Neutrophil (primary cell): ENCODE results near the gene CDH10.

Experiments
- H3K27ac ChIP-seq: fragments of 200-600 bp; sonication (generic); 2 replicates; pipeline ENCODE4 v1.5.1; 2016; ENCODE audit warnings: mild to moderate bottlenecking, moderate library complexity
- H3K27me3 ChIP-seq: fragments of 200-600 bp; sonication (generic); 2 replicates; pipeline ENCODE4 v1.6.0; 2016; ENCODE audit warnings: mild to moderate bottlenecking
- H3K36me3 ChIP-seq: fragments of 200-600 bp; sonication (generic); 2 replicates; pipeline ENCODE4 v1.5.1; 2017
- H3K4me1 ChIP-seq, 2 experiments: fragments of 200-600 bp in 1 of 2; sonication (generic) in 1 of 2; 1 replicate in 1 of 2; 2 replicates in 1 of 2; pipeline versions ENCODE4 v1.5.1 to v1.6.1; 2013 to 2016; ENCODE audit warnings: low read depth in 1 of 2, low read length in 1 of 2, mild to moderate bottlenecking in 1 of 2, moderate library complexity in 1 of 2; ENCODE audit not compliant: control insufficient read depth in 1 of 2, insufficient read depth in 1 of 2
- H3K4me3 ChIP-seq, 2 experiments: fragments of 200-600 bp in 1 of 2; sonication (generic) in 1 of 2; 1 replicate in 1 of 2; 2 replicates in 1 of 2; pipeline ENCODE4 v1.5.1; 2013 to 2016; ENCODE audit warnings: low read depth in 1 of 2, low read length in 1 of 2, mild to moderate bottlenecking in 1 of 2, moderate library complexity in 1 of 2
- H3K9me3 ChIP-seq: fragments of 200-600 bp; sonication (generic); 2 replicates; pipeline ENCODE4 v1.5.1; 2016
- TF ChIP-seq, protein P1 (sequence below): fragments of 200-600 bp; sonication (generic); IDR thresholded peaks from 2 replicates; pipeline ENCODE4 v1.5.1; 2016; ENCODE audit warnings: antibody characterized with exemption

Gene CDH10

DNA sequence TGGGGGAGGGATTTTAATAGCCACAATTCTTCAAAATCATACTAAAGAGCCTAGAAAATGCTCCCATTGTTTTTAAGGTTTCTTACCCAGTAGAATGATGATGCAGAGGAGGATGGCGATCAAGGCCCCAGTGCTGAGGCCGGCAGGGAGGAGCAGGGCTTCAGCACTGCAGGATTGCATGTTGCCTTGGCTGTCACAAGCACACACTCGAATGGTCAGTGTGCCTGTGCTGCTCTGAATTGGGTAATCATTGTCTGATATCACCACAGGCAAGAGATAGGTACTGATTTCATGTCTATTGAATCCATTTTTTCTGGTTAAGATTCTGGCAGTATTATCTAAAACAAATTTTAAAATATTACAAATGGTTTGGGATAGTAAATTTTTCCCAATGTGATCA, 153.3 kb downstream of the CDH10 start:
- H3K4me1 ChIP-seq: no peaks in the 10 kb centered on the region
- TF ChIP-seq, protein P1, sequence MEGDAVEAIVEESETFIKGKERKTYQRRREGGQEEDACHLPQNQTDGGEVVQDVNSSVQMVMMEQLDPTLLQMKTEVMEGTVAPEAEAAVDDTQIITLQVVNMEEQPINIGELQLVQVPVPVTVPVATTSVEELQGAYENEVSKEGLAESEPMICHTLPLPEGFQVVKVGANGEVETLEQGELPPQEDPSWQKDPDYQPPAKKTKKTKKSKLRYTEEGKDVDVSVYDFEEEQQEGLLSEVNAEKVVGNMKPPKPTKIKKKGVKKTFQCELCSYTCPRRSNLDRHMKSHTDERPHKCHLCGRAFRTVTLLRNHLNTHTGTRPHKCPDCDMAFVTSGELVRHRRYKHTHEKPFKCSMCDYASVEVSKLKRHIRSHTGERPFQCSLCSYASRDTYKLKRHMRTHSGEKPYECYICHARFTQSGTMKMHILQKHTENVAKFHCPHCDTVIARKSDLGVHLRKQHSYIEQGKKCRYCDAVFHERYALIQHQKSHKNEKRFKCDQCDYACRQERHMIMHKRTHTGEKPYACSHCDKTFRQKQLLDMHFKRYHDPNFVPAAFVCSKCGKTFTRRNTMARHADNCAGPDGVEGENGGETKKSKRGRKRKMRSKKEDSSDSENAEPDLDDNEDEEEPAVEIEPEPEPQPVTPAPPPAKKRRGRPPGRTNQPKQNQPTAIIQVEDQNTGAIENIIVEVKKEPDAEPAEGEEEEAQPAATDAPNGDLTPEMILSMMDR: no peak

DNA sequence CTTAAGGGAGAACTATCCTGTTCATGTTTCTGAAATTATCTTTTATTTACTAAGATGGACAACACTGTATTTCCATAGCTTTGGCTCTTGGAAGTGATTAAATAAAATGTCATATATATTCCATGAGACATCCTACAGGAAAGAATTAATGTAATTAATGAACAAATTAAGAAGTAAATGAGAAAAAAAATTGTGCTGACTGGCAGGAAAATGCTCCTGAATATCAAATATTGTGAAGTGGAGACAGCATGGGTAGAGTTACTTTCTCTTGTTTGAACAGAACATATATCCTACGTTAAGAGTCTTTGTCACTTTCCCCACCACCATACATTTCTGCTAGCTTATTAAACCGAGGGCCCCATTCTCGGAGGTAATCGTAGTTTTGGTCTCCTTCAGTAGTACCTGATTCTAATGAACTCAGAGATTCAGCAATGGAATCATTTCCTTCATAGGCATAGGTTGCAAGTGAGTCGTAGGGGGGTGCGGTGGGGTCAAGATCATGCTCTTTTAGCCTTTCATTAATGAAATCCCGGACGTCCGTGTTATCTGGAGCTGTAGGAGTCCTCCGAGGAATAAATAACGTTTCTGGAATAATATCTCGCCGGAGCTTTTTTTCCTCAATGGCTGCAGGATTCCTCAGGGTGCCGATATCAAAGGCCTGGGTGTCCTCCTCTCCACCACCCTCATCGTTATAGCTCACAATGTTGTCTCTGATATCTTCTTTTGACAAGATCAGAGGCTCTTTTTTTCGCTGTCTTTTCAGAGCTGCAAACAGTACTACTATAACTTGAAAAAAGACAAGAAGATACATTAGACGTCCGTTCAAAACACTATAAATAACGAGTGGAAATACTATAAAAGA, 157.2 kb downstream of the CDH10 start:
- Histone ChIP-seq H3K36me3 (no peaks in the 10 kb centered on the region), H3K4me1 (no peaks in the 10 kb centered on the region), H3K4me3 (no peak overlapping the region), H3K27me3 (no peaks in the 10 kb centered on the region), H3K27ac (no peak overlapping the region), H3K9me3 (no peaks in the 10 kb centered on the region)
- TF ChIP-seq, protein P1: no peak

More for the DNA sequence above, 153.3 kb downstream of the CDH10 start:
- Histone ChIP-seq H3K27me3 (no peaks in the 10 kb centered on the region), H3K9me3 (no peaks in the 10 kb centered on the region), H3K36me3 (no peaks in the 10 kb centered on the region), H3K4me3 (no peak overlapping the region), H3K27ac (no peak overlapping the region)

DNA sequence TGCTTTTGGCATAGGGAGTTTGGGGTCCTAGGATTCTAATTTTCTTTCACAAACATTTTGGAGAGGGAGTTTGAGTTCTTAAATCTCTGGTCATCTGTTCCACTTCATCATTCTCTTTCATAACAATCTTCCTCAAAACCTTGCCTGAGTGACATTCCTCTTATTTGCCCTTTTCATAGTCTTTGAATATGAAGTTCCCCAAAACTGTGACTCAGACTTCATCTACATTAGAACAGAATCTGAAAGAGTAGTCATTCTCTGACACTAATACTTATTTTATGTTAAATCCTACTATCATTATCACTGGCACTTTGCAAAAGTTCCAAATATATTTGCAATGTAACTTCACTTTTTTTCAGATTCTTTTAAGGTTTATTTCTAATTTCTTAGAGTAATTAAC, 163.8 kb downstream of the CDH10 start:
- H3K4me1 ChIP-seq: no peaks in the 10 kb centered on the region
- no peak overlapping the region for H3K4me3 ChIP-seq
- TF ChIP-seq, protein P1: no peak
- no peaks in the 10 kb centered on the region for H3K9me3 ChIP-seq
- H3K27ac ChIP-seq: no peak overlapping the region
- no peaks in the 10 kb centered on the region for H3K36me3 ChIP-seq
- H3K27me3 ChIP-seq: no peaks in the 10 kb centered on the region

GRCh38 chr5:24477958-24478357, 166.8 kb downstream of the CDH10 start:
- Histone ChIP-seq H3K4me3 (no peak overlapping the region), H3K9me3 (no peaks in the 10 kb centered on the region), H3K36me3 (no peaks in the 10 kb centered on the region), H3K27me3 (no peaks in the 10 kb centered on the region), H3K4me1 (no peaks in the 10 kb centered on the region), H3K27ac (no peak overlapping the region)
- TF ChIP-seq, protein P1: no peak

DNA sequence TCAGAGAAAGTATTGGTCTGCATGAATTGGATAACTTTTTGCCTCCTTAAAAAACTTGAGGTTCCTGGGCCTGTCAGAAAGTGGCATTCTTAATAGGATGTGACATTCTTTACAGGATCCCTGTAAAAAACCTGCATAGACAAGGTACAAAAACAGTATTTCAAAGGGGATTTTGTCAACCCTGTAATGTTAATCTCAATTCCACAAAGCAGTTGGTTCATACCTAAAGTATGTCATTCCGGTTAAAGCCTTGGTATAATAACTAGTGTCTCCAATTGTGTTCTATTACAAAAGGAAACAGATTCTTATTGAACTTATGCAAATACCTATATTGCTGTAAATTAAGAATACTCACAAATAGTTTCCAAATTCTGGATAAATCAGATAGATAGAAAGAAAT, 169.7 kb downstream of the CDH10 start:
- H3K4me1 ChIP-seq: no peaks in the 10 kb centered on the region
- TF ChIP-seq, protein P1: no peak
- H3K27ac ChIP-seq: no peak overlapping the region
- no peak overlapping the region for H3K4me3 ChIP-seq
- H3K36me3 ChIP-seq: no peaks in the 10 kb centered on the region
- H3K9me3 ChIP-seq: no peaks in the 10 kb centered on the region
- H3K27me3 ChIP-seq: no peaks in the 10 kb centered on the region
